Right atrium auricular region (tissue), 2 donors: Measurements from ENCODE around the gene RCN2. TPM values are rescaled to one million over a fixed set of nuclear protein-coding genes. Genes with fewer than 3 reads are reported as not detected.
A peak's percentile ranks its signal among the peaks of the same experiment; 100 is the strongest.

Experiments
- DNase-seq: peaks from one replicate; pipeline ENCODE4 v3.0.0-alpha.2; 2019; ENCODE audit warnings: low spot score
- H3K27ac ChIP-seq, 2 donors: fragments of 200-600 bp; sonication (generic); 1 replicate in 1 of 2; 2 replicates in 1 of 2; pipeline ENCODE4 v1.5.1; 2016 to 2019
- H3K27me3 ChIP-seq, 2 donors: fragments of 200-600 bp; sonication (generic); one replicate each; pipeline versions ENCODE4 v1.5.1 to v1.6.0; 2017 to 2019
- H3K36me3 ChIP-seq: fragments of 200-600 bp; sonication (generic); one replicate; pipeline ENCODE4 v1.5.1; 2016
- H3K4me1 ChIP-seq, 2 donors: fragments of 200-600 bp; sonication (generic); one replicate each; pipeline versions ENCODE4 v1.5.1 to v1.6.0; 2017 to 2019
- H3K4me3 ChIP-seq, 2 donors: fragments of 200-600 bp; sonication (generic); 1 replicate in 1 of 2; 2 replicates in 1 of 2; pipeline ENCODE4 v1.5.1; 2017 to 2019; ENCODE audit warnings: mild to moderate bottlenecking in 1 of 2, moderate library complexity in 1 of 2
- H3K9me3 ChIP-seq, 2 donors: fragments of 200-600 bp; sonication (generic); one replicate each; pipeline ENCODE4 v1.5.1; 2019
- CTCF ChIP-seq, 2 donors: fragments of 200-600 bp; sonication (generic); IDR thresholded peaks; one replicate each; pipeline ENCODE4 v1.5.1; 2019; ENCODE audit warnings: antibody characterized with exemption in 2 of 2
- total RNA-seq, 2 donors: library from RNA; depleted of rRNA; stranded (reverse); fragments of >200 nt; gene quantifications; one replicate each; pipeline ENCODE4 v1.1.0, GENCODE V29; 2016

The RCN2 gene
- total RNA-seq, 2 donors from 2014 or later = 20.9 to 39.9 TPM

GRCh38 chr15:76901965-76902364 is 29.6 kb upstream of the RCN2 start:
- H3K27ac ChIP-seq = no peak overlapping the region
- H3K4me1 ChIP-seq = peaks cover 0 to 24% of the 10 kb centered on the region in 2 donors
- no peaks in the 10 kb centered on the region for H3K36me3 ChIP-seq
- no peaks in the 10 kb centered on the region for H3K9me3 ChIP-seq
- no peak overlapping the region for H3K4me3 ChIP-seq
- H3K27me3 ChIP-seq = no peaks in the 10 kb centered on the region
- no peak for DNase-seq
- TF ChIP-seq CTCF (IDR thresholded peaks at IDR 0.05) = no peak

GRCh38 chr15:76903251-76903681 is 28.3 kb upstream of the RCN2 start:
- no peak overlapping the region for H3K4me3 ChIP-seq
- H3K36me3 ChIP-seq = no peaks in the 10 kb centered on the region
- DNase-seq = no peak
- H3K27me3 ChIP-seq = no peaks in the 10 kb centered on the region
- peak overlapping the region; percentile 94 to 96 for H3K27ac ChIP-seq
- H3K9me3 ChIP-seq = no peaks in the 10 kb centered on the region
- peak in 1 of 2 donors; percentile 49 for TF ChIP-seq CTCF (IDR thresholded peaks at IDR 0.05)
- H3K4me1 ChIP-seq = peaks cover 0 to 24% of the 10 kb centered on the region in 2 donors

GRCh38 chr15:76904461-76905012 is 27.0 kb upstream of the RCN2 start:
- TF ChIP-seq CTCF (IDR thresholded peaks at IDR 0.05) = no peak
- Histone ChIP-seq H3K9me3 (no peaks in the 10 kb centered on the region), H3K27ac (peak overlapping the region; percentile 94 to 96), H3K4me3 (peak overlapping the region; percentile 78 to 95), H3K27me3 (no peaks in the 10 kb centered on the region), H3K36me3 (no peaks in the 10 kb centered on the region), H3K4me1 (peaks cover 0 to 24% of the 10 kb centered on the region in 2 donors)
- no peak for DNase-seq

GRCh38 chr15:76905013-76905839 is 26.3 kb upstream of the RCN2 start, which contains the start of gene SCAPER:
Gene SCAPER (minus strand): TSS chr15:76905340. CDS start chr15:76883817, 21,523 bp downstream.
- peak; percentile 94 for DNase-seq
- no peaks in the 10 kb centered on the region for H3K9me3 ChIP-seq
- TF ChIP-seq CTCF (IDR thresholded peaks at IDR 0.05) = no peak
- H3K36me3 ChIP-seq = no peaks in the 10 kb centered on the region
- H3K4me3 ChIP-seq = peak within 1 kb of the TSS; percentile 78 to 95
- H3K27ac ChIP-seq = peak within 1 kb of the TSS; percentile 94 to 96
- H3K4me1 ChIP-seq = peaks cover 0 to 24% of the 10 kb centered on the region in 2 donors
- no peaks in the 10 kb centered on the region for H3K27me3 ChIP-seq

- no peak for DNase-seq
These were observed 25.7 kb upstream of the RCN2 start for GRCh38 chr15:76905855-76906254.

More at GRCh38 chr15:76905855-76906254, 25.7 kb upstream of the RCN2 start:
- H3K27ac ChIP-seq = peak overlapping the region; percentile 94 to 96
- H3K4me1 ChIP-seq = peaks cover 0 to 24% of the 10 kb centered on the region in 2 donors
- H3K9me3 ChIP-seq = no peaks in the 10 kb centered on the region
- no peaks in the 10 kb centered on the region for H3K36me3 ChIP-seq
- H3K27me3 ChIP-seq = no peaks in the 10 kb centered on the region
- peak overlapping the region; percentile 78 to 95 for H3K4me3 ChIP-seq
- TF ChIP-seq CTCF (IDR thresholded peaks at IDR 0.05) = no peak
